ENCODE results near the gene FIBCD1. TPM values are rescaled to one million over a fixed set of nuclear protein-coding genes. Genes with fewer than 3 reads are reported as not detected.

Gene FIBCD1
- total RNA-seq, 1 experiment from 2014 or later, result 6.6 TPM

DNA sequence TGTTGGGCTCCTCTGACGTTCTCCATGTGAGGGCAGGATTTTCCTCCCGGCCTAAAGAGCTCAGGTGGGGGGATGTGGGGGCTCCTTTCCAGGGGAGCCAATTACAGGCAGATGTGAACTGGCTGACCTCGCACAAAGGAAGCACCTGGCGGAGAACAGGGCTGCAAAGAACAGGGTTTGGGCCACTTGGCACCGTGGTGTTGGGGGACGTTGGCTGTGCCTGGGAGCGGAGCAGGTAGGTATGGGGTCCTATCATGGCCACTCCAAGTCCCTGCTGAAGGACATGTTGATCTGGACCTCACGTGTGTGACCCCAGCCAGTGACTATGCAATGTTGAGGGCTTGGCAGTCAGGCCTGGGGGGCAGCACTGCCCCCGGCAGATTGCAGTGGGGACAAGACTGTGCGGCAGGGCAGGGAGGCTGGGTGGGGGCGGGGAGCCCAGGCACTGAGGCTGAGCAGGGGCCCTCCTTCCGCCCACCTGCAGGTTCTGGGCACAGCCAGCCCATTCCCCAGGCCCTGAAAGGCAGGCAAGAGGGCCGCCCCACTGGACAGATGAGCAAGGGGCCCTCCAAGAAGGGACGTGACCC lies 19.4 kb downstream of the FIBCD1 start:
- no peaks in the 10 kb centered on the region for H3K27me3 Mint-ChIP-seq (ENCODE audit: low read depth)
- CTCF ChIA-PET, result interaction anchor here (0.9 to 1.6 kb wide), 3 partner anchors 13 to 79 kb away, joined by 3 to 7 read pairs (median 3); no protein-coding TSS in a partner anchor
- ATAC-seq, result no peak
- no peaks in the 10 kb centered on the region for H3K9me3 Mint-ChIP-seq
- TF ChIP-seq, protein P1, sequence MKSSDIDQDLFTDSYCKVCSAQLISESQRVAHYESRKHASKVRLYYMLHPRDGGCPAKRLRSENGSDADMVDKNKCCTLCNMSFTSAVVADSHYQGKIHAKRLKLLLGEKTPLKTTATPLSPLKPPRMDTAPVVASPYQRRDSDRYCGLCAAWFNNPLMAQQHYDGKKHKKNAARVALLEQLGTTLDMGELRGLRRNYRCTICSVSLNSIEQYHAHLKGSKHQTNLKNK (CRISPR knock-in tag; IDR thresholded peaks at IDR 0.05), result no peak
- no peak for TF ChIP-seq GTF2I (CRISPR knock-in tag; conservative IDR thresholded peaks at IDR 0.05)
- TF ChIP-seq, protein P2, sequence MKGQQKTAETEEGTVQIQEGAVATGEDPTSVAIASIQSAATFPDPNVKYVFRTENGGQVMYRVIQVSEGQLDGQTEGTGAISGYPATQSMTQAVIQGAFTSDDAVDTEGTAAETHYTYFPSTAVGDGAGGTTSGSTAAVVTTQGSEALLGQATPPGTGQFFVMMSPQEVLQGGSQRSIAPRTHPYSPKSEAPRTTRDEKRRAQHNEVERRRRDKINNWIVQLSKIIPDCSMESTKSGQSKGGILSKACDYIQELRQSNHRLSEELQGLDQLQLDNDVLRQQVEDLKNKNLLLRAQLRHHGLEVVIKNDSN (CRISPR knock-in tag; IDR thresholded peaks at IDR 0.05), result no peak
- TF ChIP-seq RORB (CRISPR knock-in tag; IDR thresholded peaks at IDR 0.05), result no peak
- H3K27ac Mint-ChIP-seq, result no peak overlapping the region
- POLR2A ChIA-PET, result no interaction called here
- H3K36me3 Mint-ChIP-seq, result no peaks in the 10 kb centered on the region
- peaks cover 9% of the 10 kb centered on the region for H3K4me1 Mint-ChIP-seq
- H3K4me3 Mint-ChIP-seq, result no peak overlapping the region
- no peak for DNase-seq (ENCODE audit: low spot score)

DNA sequence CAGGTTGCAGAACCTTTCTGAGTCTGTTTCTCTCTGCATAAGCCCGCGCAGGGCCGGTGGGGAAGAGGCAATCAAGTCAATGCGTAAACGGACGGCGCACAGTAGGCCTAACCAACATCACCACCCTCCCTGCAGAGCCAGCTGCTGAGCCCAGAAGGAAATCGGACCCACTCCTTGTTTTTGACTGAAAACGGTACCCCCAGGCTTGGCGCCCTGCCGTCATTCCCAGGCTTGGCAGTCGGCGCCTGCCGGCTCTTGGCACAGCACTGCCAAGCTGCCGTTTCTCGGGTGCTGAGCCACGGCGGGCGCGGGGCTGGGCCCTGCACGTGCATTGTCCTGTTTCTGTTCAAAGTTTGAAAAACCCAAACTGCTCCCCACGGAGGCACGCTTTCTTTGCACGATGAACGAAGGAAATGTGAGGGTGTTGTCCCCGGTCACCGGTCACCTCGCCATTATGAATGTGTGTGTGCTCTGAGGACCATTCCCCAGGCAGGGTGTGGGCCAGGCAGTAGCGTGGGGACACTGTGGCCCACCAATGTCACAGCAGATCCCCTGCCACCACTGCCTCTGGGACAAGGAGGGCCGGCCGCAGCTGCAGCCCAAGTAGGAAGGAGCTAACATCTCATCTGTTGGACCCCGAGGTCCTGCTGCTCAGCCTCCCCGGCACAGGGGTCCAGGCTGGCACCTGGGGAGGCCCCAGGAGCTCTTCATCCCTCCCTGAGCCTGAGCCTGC lies 20.1 kb downstream of the FIBCD1 start:
- POLR2A ChIA-PET, result no interaction called here
- Mint-ChIP-seq H3K36me3 (no peaks in the 10 kb centered on the region), H3K27ac (no peak overlapping the region), H3K9me3 (no peaks in the 10 kb centered on the region), H3K27me3 (ENCODE audit: low read depth) (no peaks in the 10 kb centered on the region), H3K4me3 (no peak overlapping the region), H3K4me1 (peaks cover 12% of the 10 kb centered on the region)
- TF ChIP-seq, protein P3, sequence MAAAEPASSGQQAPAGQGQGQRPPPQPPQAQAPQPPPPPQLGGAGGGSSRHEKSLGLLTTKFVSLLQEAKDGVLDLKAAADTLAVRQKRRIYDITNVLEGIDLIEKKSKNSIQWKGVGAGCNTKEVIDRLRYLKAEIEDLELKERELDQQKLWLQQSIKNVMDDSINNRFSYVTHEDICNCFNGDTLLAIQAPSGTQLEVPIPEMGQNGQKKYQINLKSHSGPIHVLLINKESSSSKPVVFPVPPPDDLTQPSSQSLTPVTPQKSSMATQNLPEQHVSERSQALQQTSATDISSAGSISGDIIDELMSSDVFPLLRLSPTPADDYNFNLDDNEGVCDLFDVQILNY (CRISPR knock-in tag; IDR thresholded peaks at IDR 0.05), result no peak
- no peak for TF ChIP-seq NR2C2 (CRISPR knock-in tag; IDR thresholded peaks at IDR 0.05)
- no peak for TF ChIP-seq SMAD4 (CRISPR knock-in tag; IDR thresholded peaks at IDR 0.05)
- TF ChIP-seq ZNF219 (CRISPR knock-in tag; IDR thresholded peaks at IDR 0.05; ENCODE audit: borderline replicate concordance), result no peak
- TF ChIP-seq TP53 (CRISPR knock-in tag; IDR thresholded peaks at IDR 0.05), result no peak
- TF ChIP-seq, protein P4, sequence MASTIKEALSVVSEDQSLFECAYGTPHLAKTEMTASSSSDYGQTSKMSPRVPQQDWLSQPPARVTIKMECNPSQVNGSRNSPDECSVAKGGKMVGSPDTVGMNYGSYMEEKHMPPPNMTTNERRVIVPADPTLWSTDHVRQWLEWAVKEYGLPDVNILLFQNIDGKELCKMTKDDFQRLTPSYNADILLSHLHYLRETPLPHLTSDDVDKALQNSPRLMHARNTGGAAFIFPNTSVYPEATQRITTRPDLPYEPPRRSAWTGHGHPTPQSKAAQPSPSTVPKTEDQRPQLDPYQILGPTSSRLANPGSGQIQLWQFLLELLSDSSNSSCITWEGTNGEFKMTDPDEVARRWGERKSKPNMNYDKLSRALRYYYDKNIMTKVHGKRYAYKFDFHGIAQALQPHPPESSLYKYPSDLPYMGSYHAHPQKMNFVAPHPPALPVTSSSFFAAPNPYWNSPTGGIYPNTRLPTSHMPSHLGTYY (CRISPR knock-in tag; IDR thresholded peaks at IDR 0.05), result no peak
- no peak for TF ChIP-seq ZBTB21 (CRISPR knock-in tag; IDR thresholded peaks at IDR 0.05; ENCODE audit: borderline replicate concordance)
- TF ChIP-seq ETV6 (CRISPR knock-in tag; IDR thresholded peaks at IDR 0.05), result no peak
- no peak for TF ChIP-seq NFE2L1 (CRISPR knock-in tag; IDR thresholded peaks at IDR 0.05)
- TF ChIP-seq, protein P5, sequence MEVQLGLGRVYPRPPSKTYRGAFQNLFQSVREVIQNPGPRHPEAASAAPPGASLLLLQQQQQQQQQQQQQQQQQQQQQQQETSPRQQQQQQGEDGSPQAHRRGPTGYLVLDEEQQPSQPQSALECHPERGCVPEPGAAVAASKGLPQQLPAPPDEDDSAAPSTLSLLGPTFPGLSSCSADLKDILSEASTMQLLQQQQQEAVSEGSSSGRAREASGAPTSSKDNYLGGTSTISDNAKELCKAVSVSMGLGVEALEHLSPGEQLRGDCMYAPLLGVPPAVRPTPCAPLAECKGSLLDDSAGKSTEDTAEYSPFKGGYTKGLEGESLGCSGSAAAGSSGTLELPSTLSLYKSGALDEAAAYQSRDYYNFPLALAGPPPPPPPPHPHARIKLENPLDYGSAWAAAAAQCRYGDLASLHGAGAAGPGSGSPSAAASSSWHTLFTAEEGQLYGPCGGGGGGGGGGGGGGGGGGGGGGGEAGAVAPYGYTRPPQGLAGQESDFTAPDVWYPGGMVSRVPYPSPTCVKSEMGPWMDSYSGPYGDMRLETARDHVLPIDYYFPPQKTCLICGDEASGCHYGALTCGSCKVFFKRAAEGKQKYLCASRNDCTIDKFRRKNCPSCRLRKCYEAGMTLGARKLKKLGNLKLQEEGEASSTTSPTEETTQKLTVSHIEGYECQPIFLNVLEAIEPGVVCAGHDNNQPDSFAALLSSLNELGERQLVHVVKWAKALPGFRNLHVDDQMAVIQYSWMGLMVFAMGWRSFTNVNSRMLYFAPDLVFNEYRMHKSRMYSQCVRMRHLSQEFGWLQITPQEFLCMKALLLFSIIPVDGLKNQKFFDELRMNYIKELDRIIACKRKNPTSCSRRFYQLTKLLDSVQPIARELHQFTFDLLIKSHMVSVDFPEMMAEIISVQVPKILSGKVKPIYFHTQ (CRISPR knock-in tag; IDR thresholded peaks at IDR 0.05), result no peak
- no peak for TF ChIP-seq MAX (CRISPR knock-in tag; IDR thresholded peaks at IDR 0.05)
- TF ChIP-seq CBFB (CRISPR knock-in tag; IDR thresholded peaks at IDR 0.05; ENCODE audit: low read depth), result no peak
- TF ChIP-seq, protein P6, sequence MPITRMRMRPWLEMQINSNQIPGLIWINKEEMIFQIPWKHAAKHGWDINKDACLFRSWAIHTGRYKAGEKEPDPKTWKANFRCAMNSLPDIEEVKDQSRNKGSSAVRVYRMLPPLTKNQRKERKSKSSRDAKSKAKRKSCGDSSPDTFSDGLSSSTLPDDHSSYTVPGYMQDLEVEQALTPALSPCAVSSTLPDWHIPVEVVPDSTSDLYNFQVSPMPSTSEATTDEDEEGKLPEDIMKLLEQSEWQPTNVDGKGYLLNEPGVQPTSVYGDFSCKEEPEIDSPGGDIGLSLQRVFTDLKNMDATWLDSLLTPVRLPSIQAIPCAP (CRISPR knock-in tag; IDR thresholded peaks at IDR 0.05), result no peak
- TF ChIP-seq, protein P1 (CRISPR knock-in tag; IDR thresholded peaks at IDR 0.05), result no peak
- no peak for TF ChIP-seq SP1 (CRISPR knock-in tag; conservative IDR thresholded peaks at IDR 0.05)
- TF ChIP-seq NR1H2 (CRISPR knock-in tag; IDR thresholded peaks at IDR 0.05), result no peak
- no peak for TF ChIP-seq CDX4 (CRISPR knock-in tag; IDR thresholded peaks at IDR 0.05; ENCODE audit: borderline replicate concordance)
- TF ChIP-seq RORB (CRISPR knock-in tag; IDR thresholded peaks at IDR 0.05), result no peak
- no peak for TF ChIP-seq CREB1 (CRISPR knock-in tag; IDR thresholded peaks at IDR 0.05)
- TF ChIP-seq ELF4 (CRISPR knock-in tag; IDR thresholded peaks at IDR 0.05; ENCODE audit: low read depth), result no peak
- ATAC-seq, result no peak
- no peak for DNase-seq (ENCODE audit: low spot score)
- CTCF ChIA-PET, result interaction anchor here (0.9 to 1.7 kb wide), 7 partner anchors 13 to 128 kb away, joined by 3 to 7 read pairs (median 5); no protein-coding TSS in a partner anchor
